ENCODE data around the gene LEFTY2. TPM values are rescaled to one million over a fixed set of nuclear protein-coding genes. Genes with fewer than 3 reads are reported as not detected.

Gene LEFTY2
- polyA plus RNA-seq, 1 of the 3 experiments (the other 2 are of a cell fraction), result not detected

GRCh38 chr1:225943582-225943981 lies 2.6 kb upstream of the LEFTY2 start:
- ChIA-PET POLR2A (no interaction called here), CTCF (interaction anchor here (0.6 to 1.8 kb wide), 3 partner anchors 17 to 469 kb away, joined by 3 to 6 read pairs (median 4); no protein-coding TSS in a partner anchor)
- Histone ChIP-seq H2AFZ (ENCODE audit: low read depth) (no peak overlapping the region), H3K4me1 (ENCODE audit: control insufficient read depth in 1 of 2, insufficient read depth in 2 of 2, low read depth in 1 of 2, low read length in 1 of 2) (peaks cover 0 to 16% of the 10 kb centered on the region in 2 experiments; a peak in 1 of 4 replicates), H3K36me3 (replicated peaks in 1 of 2; ENCODE audit: control insufficient read depth in 1 of 2, insufficient read depth in 2 of 2, low read length in 1 of 2) (no peaks in the 10 kb centered on the region), H3K4me3 (ENCODE audit: low read depth in 2 of 2, low read length in 1 of 2) (no peak overlapping the region), H3K9ac (no peak overlapping the region), H3K9me3 (no peaks in the 10 kb centered on the region), H3K4me2 (no peak overlapping the region), H3F3A (replicated peaks; ENCODE audit: insufficient read depth) (no peaks in the 10 kb centered on the region), H3K79me2 (ENCODE audit: insufficient read depth) (no peaks in the 10 kb centered on the region), H3K9me2 (no peaks in the 10 kb centered on the region), H3K27me3 (ENCODE audit: insufficient read depth) (no peaks in the 10 kb centered on the region; the same call in 1 of the 2 replicates), H3K27ac (ENCODE audit: low read depth in 2 of 2, low read length in 1 of 2) (no peak overlapping the region), H4K20me1 (ENCODE audit: insufficient read depth) (no peaks in the 10 kb centered on the region)
- WGBS (ENCODE audit: low lambda C conversion rate), result 71% methylated on average over 4 of the region's 4 CpGs
- DNase-seq, result no peak
- TF ChIP-seq NRF1 (IDR thresholded peaks at IDR 0.05; ENCODE audit: low read depth, low read length), result no peak
- TF ChIP-seq FOXJ3 (CRISPR knock-in tag; IDR thresholded peaks at IDR 0.05), result no peak
- no peak for TF ChIP-seq ELF1 (IDR thresholded peaks at IDR 0.05)
- TF ChIP-seq CTCF (IDR thresholded peaks at IDR 0.05), result no peak
- no peak for TF ChIP-seq USF2 (IDR thresholded peaks at IDR 0.05; ENCODE audit: borderline replicate concordance, low read depth, low read length)
- no peak for TF ChIP-seq FOXM1 (IDR thresholded peaks at IDR 0.05; ENCODE audit: low read depth)

- ChIA-PET CTCF (interaction anchor here (0.6 to 2.9 kb wide), 4 partner anchors 16 to 468 kb away, joined by 3 to 15 read pairs (median 4); no protein-coding TSS in a partner anchor), POLR2A (no interaction called here)
- Histone ChIP-seq H3K27ac (ENCODE audit: low read depth in 2 of 2, low read length in 1 of 2) (no peak overlapping the region), H2AFZ (ENCODE audit: low read depth) (no peak overlapping the region), H3K4me3 (ENCODE audit: low read depth in 2 of 2, low read length in 1 of 2) (no peak overlapping the region), H3K79me2 (ENCODE audit: insufficient read depth) (no peaks in the 10 kb centered on the region), H3K4me2 (no peak overlapping the region), H3K4me1 (ENCODE audit: control insufficient read depth in 1 of 2, insufficient read depth in 2 of 2, low read depth in 1 of 2, low read length in 1 of 2) (peaks cover 0 to 16% of the 10 kb centered on the region in 2 experiments; a peak in 1 of 4 replicates), H3K36me3 (replicated peaks in 1 of 2; ENCODE audit: control insufficient read depth in 1 of 2, insufficient read depth in 2 of 2, low read length in 1 of 2) (no peaks in the 10 kb centered on the region), H3K9me3 (no peaks in the 10 kb centered on the region), H4K20me1 (ENCODE audit: insufficient read depth) (no peaks in the 10 kb centered on the region), H3K9me2 (no peaks in the 10 kb centered on the region), H3K9ac (no peak overlapping the region), H3F3A (replicated peaks; ENCODE audit: insufficient read depth) (no peaks in the 10 kb centered on the region), H3K27me3 (ENCODE audit: insufficient read depth) (no peaks in the 10 kb centered on the region; the same call in 1 of the 2 replicates)
- DNase-seq, result no peak
- no peak for TF ChIP-seq GATA2 (CRISPR knock-in tag; IDR thresholded peaks at IDR 0.05)
- no peak for TF ChIP-seq RAD21 (IDR thresholded peaks at IDR 0.05; ENCODE audit: low read length)
- TF ChIP-seq EZH2phosphoT487 (IDR thresholded peaks at IDR 0.05; ENCODE audit: borderline replicate concordance, low read depth), result no peak
- TF ChIP-seq USF2 (IDR thresholded peaks at IDR 0.05; ENCODE audit: borderline replicate concordance, low read depth, low read length), result no peak
- no peak for TF ChIP-seq CHD2 (IDR thresholded peaks at IDR 0.05; ENCODE audit: low read length, partially characterized antibody)
- no peak for TF ChIP-seq SMC3 (IDR thresholded peaks at IDR 0.05; ENCODE audit: low read depth, low read length)
- no peak for TF ChIP-seq ELF1 (IDR thresholded peaks at IDR 0.05)
- TF ChIP-seq, protein P1, sequence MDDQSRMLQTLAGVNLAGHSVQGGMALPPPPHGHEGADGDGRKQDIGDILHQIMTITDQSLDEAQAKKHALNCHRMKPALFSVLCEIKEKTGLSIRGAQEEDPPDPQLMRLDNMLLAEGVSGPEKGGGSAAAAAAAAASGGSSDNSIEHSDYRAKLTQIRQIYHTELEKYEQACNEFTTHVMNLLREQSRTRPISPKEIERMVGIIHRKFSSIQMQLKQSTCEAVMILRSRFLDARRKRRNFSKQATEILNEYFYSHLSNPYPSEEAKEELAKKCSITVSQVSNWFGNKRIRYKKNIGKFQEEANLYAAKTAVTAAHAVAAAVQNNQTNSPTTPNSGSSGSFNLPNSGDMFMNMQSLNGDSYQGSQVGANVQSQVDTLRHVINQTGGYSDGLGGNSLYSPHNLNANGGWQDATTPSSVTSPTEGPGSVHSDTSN (IDR thresholded peaks at IDR 0.05), result no peak
- no peak for TF ChIP-seq RXRA (IDR thresholded peaks at IDR 0.05; ENCODE audit: borderline replicate concordance, low read depth)
- no peak for TF ChIP-seq NRF1 (IDR thresholded peaks at IDR 0.05; ENCODE audit: low read depth, low read length)
- TF ChIP-seq YY1 (IDR thresholded peaks at IDR 0.05; ENCODE audit: low read depth), result no peak
- TF ChIP-seq TEAD4 (IDR thresholded peaks at IDR 0.05; ENCODE audit: borderline replicate concordance, insufficient read depth), result no peak
- no peak for TF ChIP-seq CTCF (IDR thresholded peaks at IDR 0.05)
- no peak for TF ChIP-seq RFX5 (IDR thresholded peaks at IDR 0.05; ENCODE audit: low read length)
- TF ChIP-seq SIN3A (IDR thresholded peaks at IDR 0.05; ENCODE audit: borderline replicate concordance, low read depth, low read length), result no peak
- no peak for TF ChIP-seq GABPA (IDR thresholded peaks at IDR 0.05; ENCODE audit: low read depth)
- TF ChIP-seq MEF2A (IDR thresholded peaks at IDR 0.05; ENCODE audit: borderline replicate concordance, low read depth), result no peak
- no peak for TF ChIP-seq EP300 (IDR thresholded peaks at IDR 0.05; ENCODE audit: borderline replicate concordance in 1 of 2, low read depth in 1 of 2, low read length in 1 of 2)
- WGBS (ENCODE audit: low lambda C conversion rate), result 84% methylated on average over 7 of the region's 7 CpGs
Observed at GRCh38 chr1:225942574-225942973, 1.6 kb upstream of the LEFTY2 start.

Measured in SK-N-SH (cell line).